GM12878 (cell line): ENCODE data around the gene ADAT3. TPM values are rescaled to one million over a fixed set of nuclear protein-coding genes. Genes with fewer than 3 reads are reported as not detected.

ENCODE experiments used
- CBFB ChIP-seq: IDR thresholded peaks from 2 replicates; pipeline ENCODE4 v1.6.1; 2016; ENCODE audit warnings: antibody characterized with exemption, low read depth
- EP300 ChIP-seq, 2 experiments: fragments of 150-350 bp in 1 of 2; IDR thresholded peaks; 2 replicates each; pipeline ENCODE4 v1.6.1; 2011 to 2012; ENCODE audit warnings: low read depth in 2 of 2, low read length in 2 of 2, borderline replicate concordance in 1 of 2, improper control_type of control experiment in 1 of 2, inconsistent platforms in 1 of 2; ENCODE audit not compliant: control insufficient read depth in 1 of 2
- ESRRA ChIP-seq: IDR thresholded peaks from 2 replicates; pipeline ENCODE4 v1.6.1; 2012; ENCODE audit warnings: mild to moderate bottlenecking, low read length, improper control_type of control experiment
- IRF5 ChIP-seq: fragments of 450-650 bp; IDR thresholded peaks from 2 replicates; pipeline ENCODE4 v1.6.1; 2017; ENCODE audit warnings: borderline replicate concordance
- MLLT1 ChIP-seq: fragments of 450-650 bp; IDR thresholded peaks from 2 replicates; pipeline ENCODE4 v1.6.1; 2016; ENCODE audit warnings: mild to moderate bottlenecking
- NFIC ChIP-seq: IDR thresholded peaks from 2 replicates; pipeline ENCODE4 v1.6.1; 2012; ENCODE audit warnings: low read depth, mild to moderate bottlenecking, inconsistent platforms, low read length, moderate library complexity
- NFYA ChIP-seq: IDR thresholded peaks from 2 replicates; pipeline ENCODE4 v1.6.1; 2011; ENCODE audit warnings: low read depth, mild to moderate bottlenecking, low read length, improper control_type of control experiment, borderline replicate concordance
- NR2C1 ChIP-seq: fragments of 450-650 bp; IDR thresholded peaks from 2 replicates; pipeline ENCODE4 v1.6.1; 2017; ENCODE audit warnings: antibody characterized with exemption, mild to moderate bottlenecking, moderate library complexity
- PAX8 ChIP-seq: fragments of 450-650 bp; IDR thresholded peaks from 2 replicates; pipeline ENCODE4 v1.6.1; 2017; ENCODE audit warnings: mild to moderate bottlenecking, moderate library complexity
- POU2F2 ChIP-seq: IDR thresholded peaks from 3 replicates; pipeline ENCODE4 v1.6.1; 2011; ENCODE audit warnings: low read depth, mild to moderate bottlenecking, low read length, borderline replicate concordance
- RAD21 ChIP-seq: IDR thresholded peaks from 2 replicates; pipeline ENCODE4 v1.6.1; 2011; ENCODE audit warnings: mild to moderate bottlenecking, low read depth, low read length, moderate library complexity; ENCODE audit not compliant: insufficient read depth
- RELA ChIP-seq: fragments of 450-650 bp; IDR thresholded peaks from 2 replicates; pipeline ENCODE4 v1.8.0; 2014; ENCODE audit warnings: borderline replicate concordance; ENCODE audit not compliant: partially characterized antibody
- SUPT20H ChIP-seq: IDR thresholded peaks from 2 replicates; pipeline ENCODE4 v1.6.1; 2011; ENCODE audit warnings: low read depth, mild to moderate bottlenecking, low read length, moderate library complexity, borderline replicate concordance; ENCODE audit not compliant: control insufficient read depth
- TAF1 ChIP-seq: IDR thresholded peaks from 2 replicates; pipeline ENCODE4 v1.6.1; 2011; ENCODE audit warnings: mild to moderate bottlenecking, low read depth, low read length, borderline replicate concordance
- ZNF592 ChIP-seq: fragments of 450-650 bp; IDR thresholded peaks from 2 replicates; pipeline ENCODE4 v1.6.1; 2017; ENCODE audit warnings: mild to moderate bottlenecking, moderate library complexity
- ZNF622 ChIP-seq: fragments of 450-650 bp; IDR thresholded peaks from 2 replicates; pipeline ENCODE4 v1.6.1; 2017; ENCODE audit warnings: mild to moderate bottlenecking, inconsistent platforms
- ZZZ3 ChIP-seq: IDR thresholded peaks from 2 replicates; pipeline ENCODE4 v1.6.1; 2011; ENCODE audit warnings: low read depth; ENCODE audit not compliant: control insufficient read depth, insufficient read length
- polyA plus RNA-seq, 11 experiments: library from polyadenylated mRNA; depleted of rRNA in 4 of 11; unstranded in 6 of 11; stranded (reverse) in 5 of 11; fragments of >200 nt; fragmentation: Nextera tagmentation in 4 of 11; fragmentation: Illumina TruSeq in 1 of 11; extraction: Ambion mirVana in 4 of 11; extraction: Trizol in 1 of 11; gene quantifications; 1 replicate in 1 of 11; 2 replicates in 10 of 11; pipeline versions ENCODE4 v1.2.1 to v1.2.3, GENCODE V29; 2011 to 2016; ENCODE audit warnings: inconsistent platforms in 2 of 11, missing spikeins in 2 of 11, low read depth in 1 of 11
- total RNA-seq, 4 experiments: library from RNA; depleted of rRNA in 3 of 4; stranded (reverse); fragments of >200 nt in 3 of 4; fragmentation: Illumina TruSeq in 1 of 4; extraction: Trizol in 1 of 4; gene quantifications; 2 replicates each; pipeline versions ENCODE4 v1.2.1 to v1.2.3, GENCODE V29; 2013 to 2021
- TF ChIP-seq, protein P1 (sequence below): IDR thresholded peaks from 2 replicates; pipeline ENCODE4 v1.6.1; 2012; ENCODE audit warnings: mild to moderate bottlenecking, low read depth, low read length

The ADAT3 gene
- total and polyA plus RNA-seq, 10 of the 15 experiments (the other 5 are each of a cell fraction or from before 2014, with no cell fraction given) = 0.27 to 11.8 (median 7.7) TPM; not detected in 3

DNA sequence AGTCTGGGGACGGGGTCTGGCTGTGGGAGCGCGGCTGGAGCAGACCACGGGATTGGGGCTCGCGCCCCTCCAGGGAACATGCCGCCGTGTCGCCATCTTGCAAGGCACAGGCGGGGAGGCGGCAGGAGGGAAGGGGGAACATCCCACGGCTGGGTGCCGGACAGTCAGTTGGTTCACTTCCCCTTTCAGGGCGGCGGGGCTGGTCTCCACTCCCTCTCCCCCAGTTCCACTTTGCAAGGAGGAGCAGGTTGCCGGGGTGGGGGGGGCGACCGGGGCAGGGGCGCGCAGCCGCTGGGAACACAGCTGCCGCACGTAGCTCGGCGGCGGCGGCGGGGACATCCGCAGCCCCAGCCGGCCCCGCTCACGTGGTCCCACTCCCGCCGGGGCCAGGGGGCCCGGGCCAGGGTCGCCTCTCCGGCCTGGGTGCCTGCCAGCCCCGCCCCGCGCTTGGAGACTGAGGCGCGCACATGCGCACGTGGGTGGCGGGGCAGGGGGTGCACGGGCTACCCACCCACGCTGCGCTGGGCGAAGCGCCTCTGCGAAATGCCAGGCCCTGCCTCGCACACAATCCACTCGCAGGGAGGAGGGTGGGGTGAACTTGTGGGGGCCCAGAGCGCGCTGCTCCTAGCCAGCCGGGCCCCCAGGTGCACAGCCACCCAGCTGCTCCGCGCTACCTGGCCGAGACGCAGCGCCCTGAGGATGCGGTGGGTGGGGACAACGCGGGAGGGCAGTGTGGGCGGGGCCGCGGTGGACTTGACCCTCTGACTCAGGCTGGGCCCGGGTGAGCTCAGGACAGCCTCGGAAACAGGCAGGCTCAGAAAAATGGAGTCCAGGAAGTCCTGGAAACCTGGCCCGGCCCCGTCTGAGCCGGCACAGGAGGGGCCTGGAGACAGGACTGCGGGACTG lies 48.2 kb upstream of the ADAT3 start (continued):
- TF ChIP-seq ESRRA (no peak), CBFB (no peak), EP300 (IDR thresholded peaks at IDR 0.05; ENCODE audit: borderline replicate concordance in 1 of 2, control insufficient read depth in 1 of 2, low read depth in 2 of 2, low read length in 2 of 2) (no peak), MLLT1 (no peak), TAF1 (no peak; the same call in 1 of the 2 replicates), SUPT20H (no peak), POU2F2 (no peak; the same call in 2 of the 3 replicates), RELA (peak; percentile 52), NFYA (no peak), ZZZ3 (no peak), ZNF622 (no peak), ZNF592 (no peak), NR2C1 (no peak), NFIC (no peak), IRF5 (no peak), RAD21 (no peak), PAX8 (no peak)
- TF ChIP-seq, protein P1, sequence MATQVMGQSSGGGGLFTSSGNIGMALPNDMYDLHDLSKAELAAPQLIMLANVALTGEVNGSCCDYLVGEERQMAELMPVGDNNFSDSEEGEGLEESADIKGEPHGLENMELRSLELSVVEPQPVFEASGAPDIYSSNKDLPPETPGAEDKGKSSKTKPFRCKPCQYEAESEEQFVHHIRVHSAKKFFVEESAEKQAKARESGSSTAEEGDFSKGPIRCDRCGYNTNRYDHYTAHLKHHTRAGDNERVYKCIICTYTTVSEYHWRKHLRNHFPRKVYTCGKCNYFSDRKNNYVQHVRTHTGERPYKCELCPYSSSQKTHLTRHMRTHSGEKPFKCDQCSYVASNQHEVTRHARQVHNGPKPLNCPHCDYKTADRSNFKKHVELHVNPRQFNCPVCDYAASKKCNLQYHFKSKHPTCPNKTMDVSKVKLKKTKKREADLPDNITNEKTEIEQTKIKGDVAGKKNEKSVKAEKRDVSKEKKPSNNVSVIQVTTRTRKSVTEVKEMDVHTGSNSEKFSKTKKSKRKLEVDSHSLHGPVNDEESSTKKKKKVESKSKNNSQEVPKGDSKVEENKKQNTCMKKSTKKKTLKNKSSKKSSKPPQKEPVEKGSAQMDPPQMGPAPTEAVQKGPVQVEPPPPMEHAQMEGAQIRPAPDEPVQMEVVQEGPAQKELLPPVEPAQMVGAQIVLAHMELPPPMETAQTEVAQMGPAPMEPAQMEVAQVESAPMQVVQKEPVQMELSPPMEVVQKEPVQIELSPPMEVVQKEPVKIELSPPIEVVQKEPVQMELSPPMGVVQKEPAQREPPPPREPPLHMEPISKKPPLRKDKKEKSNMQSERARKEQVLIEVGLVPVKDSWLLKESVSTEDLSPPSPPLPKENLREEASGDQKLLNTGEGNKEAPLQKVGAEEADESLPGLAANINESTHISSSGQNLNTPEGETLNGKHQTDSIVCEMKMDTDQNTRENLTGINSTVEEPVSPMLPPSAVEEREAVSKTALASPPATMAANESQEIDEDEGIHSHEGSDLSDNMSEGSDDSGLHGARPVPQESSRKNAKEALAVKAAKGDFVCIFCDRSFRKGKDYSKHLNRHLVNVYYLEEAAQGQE = no peak
